Ishikawa (cell line): ENCODE results near the gene NPSR1.
A peak's percentile ranks its signal among the peaks of the same experiment; 100 is the strongest.

Experiments
- CEBPB ChIP-seq: IDR thresholded peaks from 2 replicates; pipeline ENCODE4 v1.6.1; 2012
- EP300 ChIP-seq: IDR thresholded peaks from 2 replicates; pipeline ENCODE4 v1.6.1; 2012; ENCODE audit warnings: borderline replicate concordance
- USF1 ChIP-seq: IDR thresholded peaks from 2 replicates; pipeline ENCODE4 v1.6.1; 2012
- TF ChIP-seq, protein P1 (sequence below): IDR thresholded peaks from 2 replicates; pipeline ENCODE4 v1.6.1; 2012; ENCODE audit warnings: low read depth, mild to moderate bottlenecking
- TF ChIP-seq, protein P2 (sequence below): IDR thresholded peaks from 2 replicates; pipeline ENCODE4 v1.6.1; 2012

- TF ChIP-seq, protein P1, sequence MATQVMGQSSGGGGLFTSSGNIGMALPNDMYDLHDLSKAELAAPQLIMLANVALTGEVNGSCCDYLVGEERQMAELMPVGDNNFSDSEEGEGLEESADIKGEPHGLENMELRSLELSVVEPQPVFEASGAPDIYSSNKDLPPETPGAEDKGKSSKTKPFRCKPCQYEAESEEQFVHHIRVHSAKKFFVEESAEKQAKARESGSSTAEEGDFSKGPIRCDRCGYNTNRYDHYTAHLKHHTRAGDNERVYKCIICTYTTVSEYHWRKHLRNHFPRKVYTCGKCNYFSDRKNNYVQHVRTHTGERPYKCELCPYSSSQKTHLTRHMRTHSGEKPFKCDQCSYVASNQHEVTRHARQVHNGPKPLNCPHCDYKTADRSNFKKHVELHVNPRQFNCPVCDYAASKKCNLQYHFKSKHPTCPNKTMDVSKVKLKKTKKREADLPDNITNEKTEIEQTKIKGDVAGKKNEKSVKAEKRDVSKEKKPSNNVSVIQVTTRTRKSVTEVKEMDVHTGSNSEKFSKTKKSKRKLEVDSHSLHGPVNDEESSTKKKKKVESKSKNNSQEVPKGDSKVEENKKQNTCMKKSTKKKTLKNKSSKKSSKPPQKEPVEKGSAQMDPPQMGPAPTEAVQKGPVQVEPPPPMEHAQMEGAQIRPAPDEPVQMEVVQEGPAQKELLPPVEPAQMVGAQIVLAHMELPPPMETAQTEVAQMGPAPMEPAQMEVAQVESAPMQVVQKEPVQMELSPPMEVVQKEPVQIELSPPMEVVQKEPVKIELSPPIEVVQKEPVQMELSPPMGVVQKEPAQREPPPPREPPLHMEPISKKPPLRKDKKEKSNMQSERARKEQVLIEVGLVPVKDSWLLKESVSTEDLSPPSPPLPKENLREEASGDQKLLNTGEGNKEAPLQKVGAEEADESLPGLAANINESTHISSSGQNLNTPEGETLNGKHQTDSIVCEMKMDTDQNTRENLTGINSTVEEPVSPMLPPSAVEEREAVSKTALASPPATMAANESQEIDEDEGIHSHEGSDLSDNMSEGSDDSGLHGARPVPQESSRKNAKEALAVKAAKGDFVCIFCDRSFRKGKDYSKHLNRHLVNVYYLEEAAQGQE: no peak
- TF ChIP-seq USF1 (no peak), CEBPB (peak; percentile 38; the same call in 1 of the 2 replicates), EP300 (no peak)
- TF ChIP-seq, protein P2, sequence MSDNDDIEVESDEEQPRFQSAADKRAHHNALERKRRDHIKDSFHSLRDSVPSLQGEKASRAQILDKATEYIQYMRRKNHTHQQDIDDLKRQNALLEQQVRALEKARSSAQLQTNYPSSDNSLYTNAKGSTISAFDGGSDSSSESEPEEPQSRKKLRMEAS: no peak
Observed at GRCh38 chr7:34734771-34735170, 76.8 kb downstream of the NPSR1 start.
